Hippocampal formation (tissue), 2 donors: ENCODE data around the gene DPP10.

Experiments used
- DNase-seq, 2 donors: peaks; one replicate each; lab custom pipeline; 2025; lab: John Stamatoyannopoulos, UW

Gene DPP10

GRCh38 chr2:115277366-115277765 is 834.9 kb downstream of the DPP10 start:
- no peak for DNase-seq

DNA sequence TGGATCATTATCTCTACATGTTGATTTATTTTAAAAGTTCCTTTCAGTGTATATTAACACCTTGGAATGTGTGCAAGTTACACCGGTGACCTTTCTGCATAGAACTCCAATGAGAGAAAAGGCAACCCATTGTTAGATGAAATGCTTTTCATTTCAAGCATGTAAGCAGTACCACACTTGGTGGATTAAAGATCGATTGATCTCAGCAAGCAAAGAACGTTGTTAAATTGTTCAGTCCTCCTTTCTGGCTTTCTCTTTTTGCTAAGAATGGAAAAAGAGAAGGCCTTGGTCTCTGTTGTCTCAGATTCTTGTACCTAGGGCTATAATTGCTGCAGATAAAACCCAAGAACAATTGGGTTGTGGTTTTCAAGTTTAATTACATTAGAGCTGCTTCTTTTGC is 843.0 kb downstream of the DPP10 start:
- no peak for DNase-seq

DNA sequence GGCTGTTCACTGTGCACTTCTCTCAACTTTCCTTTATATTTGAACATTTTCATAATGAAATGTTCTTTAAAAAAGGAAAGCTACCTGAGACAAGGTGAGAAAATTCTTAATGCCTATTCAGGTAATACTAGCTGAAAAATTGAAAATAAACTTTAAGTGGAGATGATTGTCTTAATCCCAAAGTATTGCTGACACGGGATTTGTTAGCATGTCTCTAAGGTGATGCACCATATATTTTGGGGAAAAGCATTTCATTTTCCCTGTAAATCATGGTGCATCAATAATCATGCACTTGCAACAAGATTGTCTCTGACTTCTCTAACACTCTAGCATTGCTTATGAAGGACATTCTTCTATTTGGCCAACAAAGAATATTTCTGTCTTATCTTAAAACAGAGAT is 848.0 kb downstream of the DPP10 start:
- no peak for DNase-seq

DNA sequence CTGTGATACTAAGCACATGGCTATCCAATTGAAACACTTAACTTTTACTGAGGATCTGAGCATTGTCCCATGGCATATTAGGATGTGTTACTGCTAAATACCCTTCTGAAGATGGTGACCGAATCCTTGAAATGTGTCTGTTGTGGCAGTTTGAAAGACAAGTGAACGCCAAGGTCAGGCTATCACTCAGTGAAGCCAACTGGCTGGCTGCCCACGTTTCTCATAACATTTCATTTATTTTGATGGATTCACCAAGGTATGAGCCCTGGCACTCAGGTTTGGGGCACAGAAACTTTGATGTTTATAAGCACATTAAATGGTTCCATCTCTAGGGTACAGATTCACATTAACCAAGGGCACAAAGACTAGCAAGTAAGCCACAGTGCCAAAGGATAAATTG is 850.3 kb downstream of the DPP10 start:
- no peak for DNase-seq

DNA sequence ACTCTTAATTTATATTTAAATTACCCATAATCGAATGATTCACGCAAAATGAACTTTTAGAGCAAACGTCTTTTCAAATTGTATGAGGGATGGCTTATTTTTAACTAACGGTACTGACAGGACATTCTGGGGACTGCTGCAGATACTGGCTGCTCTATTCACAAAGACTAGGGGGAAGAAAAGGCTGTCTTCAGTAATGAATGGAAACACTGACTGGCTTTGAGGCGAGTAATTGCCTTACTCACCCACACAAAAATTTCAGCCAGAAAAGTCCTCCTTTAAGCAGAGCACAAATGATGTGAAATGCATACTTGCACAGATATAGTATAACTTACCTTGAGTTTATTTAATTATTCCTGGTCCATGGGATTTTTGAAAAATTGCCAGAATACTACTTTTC is 852.6 kb downstream of the DPP10 start:
- DNase-seq, result peak in 1 of 2 donors; percentile 36

GRCh38 chr2:115297056-115297455 is 854.6 kb downstream of the DPP10 start:
- DNase-seq, result no peak

DNA sequence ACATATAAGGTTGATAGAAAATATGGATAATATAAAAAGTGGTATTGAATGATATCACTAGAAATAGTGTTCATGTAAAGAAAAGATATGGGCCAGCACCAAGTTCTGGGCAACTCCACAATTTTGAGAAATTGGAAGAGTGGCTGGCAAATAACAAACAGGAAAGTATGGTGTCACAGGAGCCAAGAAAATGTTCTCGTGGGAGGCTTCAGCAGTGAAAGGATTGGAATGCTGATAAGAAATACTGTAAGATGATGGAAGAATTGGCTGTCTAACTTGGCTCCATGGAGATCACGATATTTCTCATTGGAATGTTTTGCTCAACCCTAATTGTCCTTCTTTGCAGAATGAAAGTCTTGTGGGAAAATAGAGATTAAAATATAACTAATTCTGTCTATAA is 856.8 kb downstream of the DPP10 start:
- no peak for DNase-seq

DNA sequence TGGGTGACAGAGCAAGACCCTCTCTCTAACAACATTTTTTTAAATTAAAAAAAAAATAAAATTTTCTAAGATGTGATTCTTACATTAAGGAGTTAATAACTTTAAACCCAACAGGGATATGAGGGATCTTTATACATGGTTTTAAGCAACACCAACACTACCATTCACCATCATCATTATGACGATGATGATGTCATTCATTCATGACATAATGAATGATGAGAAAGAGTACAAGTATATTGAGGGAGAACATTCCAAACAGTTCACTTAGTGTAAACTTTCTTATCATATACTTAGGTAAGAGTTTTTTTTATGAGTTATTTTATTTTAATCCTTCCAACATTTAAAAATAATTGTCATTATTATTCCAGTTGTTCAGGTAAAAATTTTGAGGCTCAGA is 863.3 kb downstream of the DPP10 start:
- no peak for DNase-seq

DNA sequence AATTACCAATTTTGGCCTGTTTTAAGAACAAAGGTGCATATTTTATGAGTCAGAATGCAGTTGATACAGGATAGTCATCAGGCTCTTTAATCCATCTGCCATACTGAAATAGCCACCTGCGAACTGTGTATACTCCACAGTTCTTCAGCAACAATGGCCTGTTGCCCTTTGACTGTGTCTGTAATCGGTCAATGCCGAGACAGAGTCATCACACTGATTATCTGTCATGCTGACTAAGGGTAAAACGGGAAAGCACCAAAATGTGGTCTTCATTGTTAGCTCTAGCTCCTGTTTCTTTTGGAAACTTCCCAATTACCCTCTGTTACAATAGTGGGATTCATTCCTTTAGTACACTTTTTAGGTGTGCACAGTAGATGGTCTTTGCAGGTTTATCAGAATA is 871.7 kb downstream of the DPP10 start:
- no peak for DNase-seq

- DNase-seq, result no peak
Observed at GRCh38 chr2:115327061-115327460, 884.6 kb downstream of the DPP10 start.

DNA sequence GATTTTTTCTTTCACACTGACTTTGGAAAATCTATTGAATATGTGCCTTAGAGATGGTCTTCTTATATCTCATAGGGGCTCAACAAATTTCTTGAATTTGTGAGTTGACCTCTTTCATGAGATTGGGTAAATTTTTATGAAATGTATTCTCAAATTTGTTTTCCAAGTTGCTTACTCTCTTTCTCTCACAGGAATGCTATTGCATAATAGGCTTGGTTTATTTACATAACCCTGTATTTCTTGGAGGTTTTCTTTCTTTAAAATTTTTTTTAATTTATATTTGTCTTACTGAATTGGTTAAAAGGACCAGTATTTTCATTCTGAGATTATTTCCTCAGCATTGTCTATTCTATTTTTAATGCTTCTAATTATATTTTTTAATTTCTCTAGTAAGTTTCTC is 917.1 kb downstream of the DPP10 start:
- DNase-seq, result no peak

GRCh38 chr2:115364093-115364492 is 921.7 kb downstream of the DPP10 start:
- DNase-seq, result no peak

GRCh38 chr2:115369400-115369799 is 927.0 kb downstream of the DPP10 start:
- DNase-seq, result no peak

GRCh38 chr2:115374981-115375380 is 932.5 kb downstream of the DPP10 start:
- no peak for DNase-seq

DNA sequence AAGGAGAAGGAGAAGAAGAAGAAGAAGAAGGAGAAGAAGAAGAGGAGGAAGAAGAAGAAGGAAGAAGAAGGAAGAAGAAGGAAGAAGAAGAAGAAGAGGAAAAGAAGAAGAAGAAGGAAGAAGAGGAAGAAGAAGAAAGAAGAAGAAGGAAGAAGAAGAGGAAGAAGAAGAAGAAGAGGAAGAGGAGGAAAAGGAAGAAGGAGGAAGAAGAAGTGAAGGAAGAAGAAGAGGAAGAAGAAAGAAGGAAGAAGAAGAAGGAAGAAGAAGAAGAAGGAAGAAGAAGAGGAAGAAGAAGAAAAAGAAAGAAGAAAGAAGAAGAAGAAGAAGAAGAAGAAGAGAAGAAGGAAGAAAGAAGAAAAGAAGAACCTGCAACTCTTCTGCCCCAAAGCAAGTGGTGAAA is 942.0 kb downstream of the DPP10 start:
- DNase-seq, result no peak

DNA sequence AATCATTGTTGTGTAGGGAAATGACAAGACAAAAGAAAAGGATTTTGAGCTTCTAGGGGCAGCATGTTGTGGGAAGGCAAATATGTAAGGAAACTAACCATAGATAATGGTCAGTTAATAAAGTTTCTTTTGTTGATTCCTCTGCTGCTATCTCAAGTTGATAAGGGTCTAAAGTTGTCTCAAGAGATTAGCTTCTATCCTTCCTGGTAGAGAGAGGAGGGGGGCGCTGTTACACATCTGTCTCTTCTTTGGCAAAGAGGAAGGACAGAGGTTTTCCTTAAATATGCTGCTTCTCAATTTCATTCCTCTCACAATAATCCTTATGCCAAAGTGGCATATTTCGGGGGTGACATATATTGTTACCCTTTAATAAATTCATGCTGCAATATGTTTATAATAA is 944.0 kb downstream of the DPP10 start:
- no peak for DNase-seq

DNA sequence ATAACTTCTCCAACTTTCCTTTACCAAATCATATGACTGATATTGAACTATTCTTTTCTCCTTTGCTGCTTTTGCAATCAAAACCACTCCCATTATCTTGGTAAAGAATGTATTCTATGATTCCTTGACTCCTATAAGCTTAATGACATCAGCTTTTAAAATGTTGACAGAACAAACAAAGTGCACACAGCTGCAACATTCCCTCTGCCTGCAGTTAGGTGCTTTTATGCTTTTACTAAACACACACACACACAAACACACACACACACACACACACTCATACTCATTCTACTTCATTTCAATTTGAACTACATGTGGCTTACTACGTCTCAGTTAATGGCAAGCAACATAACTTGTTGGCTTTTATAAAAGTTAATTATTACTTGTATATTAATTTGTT is 946.6 kb downstream of the DPP10 start:
- no peak for DNase-seq

- DNase-seq, result no peak
Observed at GRCh38 chr2:115389898-115390565, 947.6 kb downstream of the DPP10 start.

DNA sequence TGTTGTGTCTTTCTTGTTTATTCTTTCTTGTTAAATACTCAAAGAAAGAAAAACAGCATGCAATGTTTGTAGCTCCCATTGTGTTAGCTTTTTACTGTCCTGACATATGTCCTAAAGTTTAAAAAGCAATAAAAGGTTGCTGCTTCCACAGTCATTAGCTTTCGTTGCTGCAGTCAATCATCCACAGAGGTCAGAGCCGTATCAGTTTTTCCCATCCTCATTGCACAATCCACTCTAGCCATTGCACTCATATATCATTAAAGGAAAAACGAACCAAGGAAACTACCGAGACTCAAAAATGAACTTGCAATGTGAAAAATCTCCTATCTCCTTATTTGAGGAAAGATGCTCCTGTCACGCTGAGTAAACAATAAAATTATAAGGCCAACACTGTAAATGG is 954.1 kb downstream of the DPP10 start:
- DNase-seq, result no peak

DNA sequence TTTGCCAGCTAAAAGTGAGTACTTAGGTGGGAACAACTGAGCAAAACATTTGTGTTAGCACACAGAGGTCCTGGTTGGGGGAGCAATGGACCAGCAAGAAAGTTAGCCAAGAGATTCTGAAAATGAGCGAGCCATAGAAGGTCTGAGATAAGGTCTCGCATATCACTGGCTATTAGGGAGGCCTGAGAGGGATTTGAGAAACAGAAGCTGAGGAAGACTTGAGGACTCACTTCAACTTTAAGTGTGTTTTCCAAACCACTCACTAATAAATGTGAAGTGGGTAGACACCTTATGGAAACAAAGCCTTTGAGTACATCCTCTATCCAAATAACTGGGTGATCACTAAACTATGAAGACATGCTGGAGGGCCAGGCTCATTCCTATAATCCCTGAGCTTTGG is 958.5 kb downstream of the DPP10 start:
- DNase-seq, result no peak

DNA sequence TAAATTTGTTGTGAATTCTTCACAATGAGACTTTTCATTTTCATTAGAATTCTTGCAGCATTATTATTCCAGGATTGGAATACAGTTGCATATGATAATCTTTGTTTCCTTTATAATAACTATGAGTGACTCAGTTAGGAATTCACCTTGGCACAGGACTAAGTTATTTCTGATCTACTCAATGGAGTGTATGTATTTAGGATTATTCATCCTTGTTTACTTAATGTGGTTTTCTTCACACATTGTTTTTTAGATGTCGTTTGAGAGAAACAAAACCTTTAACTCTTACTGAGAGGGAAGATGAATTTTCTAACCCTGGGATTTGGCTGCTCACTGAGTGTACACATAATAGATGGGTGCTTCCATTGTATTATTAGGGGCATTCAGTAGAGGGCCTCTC is 970.1 kb downstream of the DPP10 start:
- no peak for DNase-seq

GRCh38 chr2:115413791-115414190 is 971.4 kb downstream of the DPP10 start:
- DNase-seq, result no peak

- no peak for DNase-seq
Observed at GRCh38 chr2:115414466-115414865, 972.0 kb downstream of the DPP10 start.

GRCh38 chr2:115422004-115422634 is 979.7 kb downstream of the DPP10 start:
- no peak for DNase-seq
